Measurements from ENCODE around the gene CHRDL2. TPM values are rescaled to one million over a fixed set of nuclear protein-coding genes. Genes with fewer than 3 reads are reported as not detected.

Gene CHRDL2
- total RNA-seq, 4 donors from 2014 or later = 0.19 to 0.97 TPM; not detected in 2

DNA sequence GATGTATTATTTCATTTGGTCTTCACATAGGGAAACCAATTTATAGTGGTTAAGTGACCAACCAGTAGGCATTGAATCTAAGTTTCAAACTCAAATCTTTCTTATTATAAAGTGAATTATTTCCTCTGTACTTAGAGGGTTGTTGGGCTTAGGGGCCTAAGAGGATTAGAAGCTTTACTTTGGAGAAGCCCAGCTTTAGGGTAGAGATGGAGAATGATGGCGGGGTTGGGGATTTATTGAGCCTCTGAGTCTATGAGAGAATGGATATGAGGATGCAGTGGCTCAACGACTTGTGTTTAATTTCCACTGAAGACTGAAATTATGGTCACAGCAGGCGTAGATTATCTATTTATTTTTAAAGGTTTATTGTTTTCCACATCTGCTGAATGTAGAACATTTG is 55.5 kb downstream of the CHRDL2 start:
- 78 to 81% methylated on average over 3 of the region's 3 CpGs for WGBS, 2 donors
- intact Hi-C loops (cut with DNase I) = no loop called here
- Histone ChIP-seq H3K4me1 (peaks cover 0 to 9% (median 5%) of the 10 kb centered on the region in 3 donors), H3K9me3 (no peaks in the 10 kb centered on the region), H3K27me3 (no peaks in the 10 kb centered on the region), H3K27ac (peak overlapping the region in 1 of 4 donors; percentile 16), H3K4me3 (no peak overlapping the region), H3K36me3 (no peaks in the 10 kb centered on the region)
- no peak for DNase-seq
- no peak for TF ChIP-seq POLR2A (IDR thresholded peaks at IDR 0.05)
- no peak for TF ChIP-seq CTCF (IDR thresholded peaks at IDR 0.05)

- WGBS, 2 donors = 69 to 80% methylated on average over 5 to 7 of the region's 7 CpGs
- no peaks in the 10 kb centered on the region for H3K36me3 ChIP-seq
- H3K4me3 ChIP-seq = no peak overlapping the region
- TF ChIP-seq POLR2A (IDR thresholded peaks at IDR 0.05) (no peak), CTCF (IDR thresholded peaks at IDR 0.05) (no peak)
- peak overlapping the region in 3 of 4 donors; percentile 69 to 89 (median 77) for H3K27ac ChIP-seq
- intact Hi-C loops (cut with DNase I) = no loop called here
- DNase-seq = no peak
- no peaks in the 10 kb centered on the region for H3K27me3 ChIP-seq
- peaks cover 0 to 9% (median 5%) of the 10 kb centered on the region in 3 donors for H3K4me1 ChIP-seq
- H3K9me3 ChIP-seq = no peaks in the 10 kb centered on the region
Observed at GRCh38 chr11:74673693-74674360, 57.4 kb downstream of the CHRDL2 start.

DNA sequence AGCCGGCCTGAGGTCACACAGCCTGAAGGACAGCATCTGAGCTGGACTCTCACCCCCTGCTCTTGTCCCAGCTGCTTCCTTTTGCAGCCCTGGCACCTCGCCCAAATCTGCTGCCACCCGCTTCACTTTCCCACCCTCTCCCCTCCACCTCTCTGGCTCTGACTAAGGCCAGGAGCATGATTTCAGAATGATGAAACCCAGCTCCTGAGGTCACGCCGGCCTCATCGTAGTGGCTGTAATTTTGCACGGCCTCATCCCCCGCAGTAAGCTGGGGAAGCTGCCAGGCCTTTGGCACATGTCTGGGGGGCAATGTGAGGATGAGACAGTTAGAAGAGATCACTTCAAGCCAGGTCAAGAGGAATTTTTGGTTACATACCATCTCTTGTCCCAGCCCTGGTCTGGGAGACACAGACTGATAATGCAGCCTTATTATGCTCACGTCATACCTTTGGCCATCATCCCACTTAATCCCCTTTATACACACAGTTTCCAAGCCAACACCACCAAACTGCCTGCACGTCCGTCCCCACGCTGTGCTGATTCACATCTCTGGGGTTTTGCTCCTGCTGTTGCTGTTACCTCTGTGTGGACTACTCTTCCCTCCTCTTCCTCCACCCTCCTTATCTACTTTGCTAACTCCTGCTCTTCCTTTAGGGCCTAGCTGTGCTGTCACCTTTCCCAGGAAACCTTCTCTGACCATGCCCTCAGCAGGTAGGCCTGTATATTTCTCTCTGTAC is 58.1 kb downstream of the CHRDL2 start:
- peaks cover 0 to 9% (median 5%) of the 10 kb centered on the region in 3 donors for H3K4me1 ChIP-seq
- H3K4me3 ChIP-seq = no peak overlapping the region
- no peaks in the 10 kb centered on the region for H3K36me3 ChIP-seq
- intact Hi-C loops (cut with DNase I) = no loop called here
- TF ChIP-seq POLR2A (IDR thresholded peaks at IDR 0.05) = no peak
- TF ChIP-seq CTCF (IDR thresholded peaks at IDR 0.05) = no peak
- H3K9me3 ChIP-seq = no peaks in the 10 kb centered on the region
- no peak for DNase-seq
- no peaks in the 10 kb centered on the region for H3K27me3 ChIP-seq
- H3K27ac ChIP-seq = peak overlapping the region; percentile 6 to 89 (median 73)
- 51 to 56% methylated on average over 6 to 9 of the region's 12 CpGs for WGBS, 2 donors

DNA sequence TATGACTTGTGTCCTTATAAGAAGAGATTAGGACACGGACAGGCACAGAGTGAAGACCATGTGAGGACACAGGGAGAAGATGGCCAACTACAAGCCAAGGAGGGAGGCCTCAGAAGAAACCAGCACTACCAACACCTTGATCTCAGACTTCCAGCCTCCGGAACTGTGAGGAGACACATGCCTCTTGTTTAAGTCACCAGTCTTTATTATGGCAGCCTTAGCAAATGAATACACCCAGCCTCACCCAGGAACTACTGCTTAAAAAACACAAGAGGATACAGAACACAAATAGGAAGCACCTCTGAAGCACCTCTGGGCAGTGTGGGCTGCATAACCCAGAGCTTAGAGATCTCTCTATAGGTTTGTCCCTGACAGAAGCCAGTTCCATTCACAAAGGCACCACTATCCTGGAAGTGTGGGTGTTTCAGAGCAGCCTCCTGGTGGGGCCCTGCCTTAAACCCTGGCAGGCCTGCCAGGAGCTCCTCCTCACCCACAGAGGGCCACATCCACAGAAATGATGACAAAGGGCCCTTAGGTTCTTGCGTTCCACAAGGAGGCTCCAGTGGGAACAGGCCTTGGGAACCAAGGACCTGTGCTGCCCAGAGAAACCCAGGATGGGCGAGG is 58.8 kb downstream of the CHRDL2 start:
- peak overlapping the region; percentile 6 to 89 (median 73) for H3K27ac ChIP-seq

More for the DNA sequence above, 58.8 kb downstream of the CHRDL2 start:
- no peak for DNase-seq
- Histone ChIP-seq H3K4me3 (no peak overlapping the region), H3K36me3 (no peaks in the 10 kb centered on the region), H3K4me1 (peaks cover 0 to 9% (median 5%) of the 10 kb centered on the region in 3 donors), H3K9me3 (no peaks in the 10 kb centered on the region), H3K27me3 (no peaks in the 10 kb centered on the region)
- intact Hi-C loops (cut with DNase I) = no loop called here
- TF ChIP-seq POLR2A (IDR thresholded peaks at IDR 0.05) (no peak), CTCF (IDR thresholded peaks at IDR 0.05) (no peak)
- WGBS, 2 donors = 91 to 96% methylated on average over 2 of the region's 4 CpGs
